ENCODE measurements around the gene GNAO1.

Gene GNAO1

DNA sequence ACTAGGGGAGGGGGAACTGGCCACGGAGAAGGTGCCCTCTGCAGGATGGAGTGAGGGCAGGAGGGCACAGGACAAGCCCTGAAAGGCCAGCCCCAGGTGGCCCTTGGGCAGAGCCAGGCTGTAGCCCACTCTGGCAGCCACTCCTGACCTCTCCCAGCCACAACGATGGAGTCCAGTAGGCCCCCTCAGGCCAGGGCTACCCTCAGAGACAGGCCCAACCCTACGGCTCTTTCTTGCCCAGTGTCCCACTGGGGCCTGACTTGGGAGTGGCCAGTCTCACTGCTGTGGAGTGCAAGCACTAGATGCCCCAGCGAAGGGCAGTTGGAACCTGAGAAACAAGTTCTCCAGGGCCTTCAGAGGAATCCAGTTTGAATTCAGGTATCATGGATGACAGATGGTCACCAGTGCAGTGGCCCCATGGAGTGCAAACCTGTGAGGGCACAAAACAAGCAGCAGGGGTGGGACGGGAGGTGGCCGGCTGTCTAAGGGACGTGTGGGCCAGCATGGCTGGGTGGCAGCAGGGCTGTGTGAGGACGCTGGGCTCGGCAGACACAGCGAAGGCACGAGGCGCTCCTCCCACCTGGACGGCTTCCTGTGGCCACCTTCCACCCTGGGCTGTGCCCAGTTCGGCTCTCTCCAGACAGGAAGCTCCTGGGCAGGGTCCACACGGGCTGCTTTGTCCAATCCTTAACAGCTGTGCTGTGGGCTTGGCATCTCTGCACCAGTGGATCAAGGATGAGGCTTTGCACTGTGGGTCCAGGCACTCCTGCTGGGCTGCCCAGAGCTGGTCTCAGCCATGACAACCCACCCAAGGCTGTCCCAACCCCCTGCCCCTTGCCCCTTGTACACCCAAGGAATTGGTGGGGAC is 162.0 kb downstream of the GNAO1 start:
- no peak for DNase-seq

DNA sequence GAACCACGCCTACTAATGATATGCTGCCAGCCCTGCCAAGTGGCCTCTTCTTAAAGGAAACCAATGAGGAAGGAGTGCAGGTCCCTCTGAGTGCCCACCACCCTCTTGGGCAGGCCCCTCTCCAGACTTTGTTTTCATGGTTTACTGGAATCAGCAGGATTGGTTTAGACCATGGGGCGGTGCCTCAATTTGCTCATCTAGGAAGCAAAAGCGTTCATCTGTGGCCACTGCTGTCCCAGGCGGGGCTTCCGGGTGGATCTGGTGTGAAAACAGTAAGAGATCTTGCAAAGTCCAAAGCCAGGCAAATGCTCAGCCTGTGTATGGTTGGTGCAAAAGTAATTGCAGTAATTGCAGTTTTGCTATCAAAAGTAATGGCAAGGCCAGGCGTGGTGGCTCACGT is 162.7 kb downstream of the GNAO1 start:
- no peak for DNase-seq

DNA sequence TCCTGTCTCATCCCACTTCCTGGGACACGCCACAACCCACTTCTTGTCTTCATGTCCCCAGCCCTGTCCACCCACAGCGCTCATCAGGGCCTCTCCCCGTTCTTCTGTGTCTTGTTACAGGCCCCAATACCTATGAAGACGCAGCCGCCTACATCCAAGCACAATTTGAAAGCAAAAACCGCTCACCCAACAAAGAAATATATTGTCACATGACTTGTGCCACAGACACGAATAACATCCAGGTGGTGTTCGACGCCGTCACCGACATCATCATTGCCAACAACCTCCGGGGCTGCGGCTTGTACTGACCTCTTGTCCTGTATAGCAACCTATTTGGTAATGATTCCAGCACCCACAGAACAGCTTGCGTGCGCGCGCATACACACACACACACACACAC is 163.5 kb downstream of the GNAO1 start:
- DNase-seq: no peak

DNA sequence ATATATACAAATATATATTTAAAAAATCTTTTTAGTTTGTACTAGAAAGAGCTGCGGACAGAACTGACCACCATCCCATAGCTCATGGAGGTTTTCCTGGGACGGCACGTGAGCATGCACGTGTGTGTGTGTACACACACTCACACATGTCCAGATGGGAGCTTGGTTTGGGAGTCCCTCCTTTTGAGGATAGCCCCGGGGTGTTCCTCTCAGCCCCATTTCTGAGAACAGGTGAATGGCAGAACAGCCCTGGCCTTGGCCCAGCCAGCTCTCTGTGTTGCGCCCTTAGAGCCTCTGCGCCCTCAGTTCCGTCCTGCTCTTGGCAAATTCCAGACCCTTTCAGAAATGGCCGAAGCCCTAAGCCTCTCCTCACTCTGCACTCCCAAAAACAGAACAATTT is 163.9 kb downstream of the GNAO1 start:
- no peak for DNase-seq

DNA sequence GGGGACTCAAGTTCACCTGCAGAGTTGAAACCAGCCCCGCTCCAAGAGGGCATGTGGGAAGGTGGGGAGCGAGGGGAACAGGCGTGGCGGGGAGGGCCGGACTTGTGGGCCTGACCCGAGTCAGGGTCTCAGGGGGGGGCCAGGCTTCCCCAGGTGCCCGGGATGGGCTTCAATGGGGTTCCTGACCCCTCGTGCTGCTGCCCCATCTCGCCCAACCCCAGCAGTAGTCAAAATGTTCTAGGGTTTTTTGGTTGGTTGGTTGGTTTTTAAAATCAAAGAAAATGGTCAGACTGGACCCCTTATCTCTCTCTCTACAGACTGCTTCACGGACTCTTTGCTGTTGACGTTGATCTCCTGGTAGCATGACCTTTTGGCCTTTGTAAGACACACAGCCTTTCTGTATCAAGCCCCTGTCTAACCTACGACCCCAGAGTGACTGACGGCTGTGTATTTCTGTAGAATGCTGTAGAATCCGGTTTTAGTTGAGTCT is 164.5 kb downstream of the GNAO1 start:
- no peak for DNase-seq

DNA sequence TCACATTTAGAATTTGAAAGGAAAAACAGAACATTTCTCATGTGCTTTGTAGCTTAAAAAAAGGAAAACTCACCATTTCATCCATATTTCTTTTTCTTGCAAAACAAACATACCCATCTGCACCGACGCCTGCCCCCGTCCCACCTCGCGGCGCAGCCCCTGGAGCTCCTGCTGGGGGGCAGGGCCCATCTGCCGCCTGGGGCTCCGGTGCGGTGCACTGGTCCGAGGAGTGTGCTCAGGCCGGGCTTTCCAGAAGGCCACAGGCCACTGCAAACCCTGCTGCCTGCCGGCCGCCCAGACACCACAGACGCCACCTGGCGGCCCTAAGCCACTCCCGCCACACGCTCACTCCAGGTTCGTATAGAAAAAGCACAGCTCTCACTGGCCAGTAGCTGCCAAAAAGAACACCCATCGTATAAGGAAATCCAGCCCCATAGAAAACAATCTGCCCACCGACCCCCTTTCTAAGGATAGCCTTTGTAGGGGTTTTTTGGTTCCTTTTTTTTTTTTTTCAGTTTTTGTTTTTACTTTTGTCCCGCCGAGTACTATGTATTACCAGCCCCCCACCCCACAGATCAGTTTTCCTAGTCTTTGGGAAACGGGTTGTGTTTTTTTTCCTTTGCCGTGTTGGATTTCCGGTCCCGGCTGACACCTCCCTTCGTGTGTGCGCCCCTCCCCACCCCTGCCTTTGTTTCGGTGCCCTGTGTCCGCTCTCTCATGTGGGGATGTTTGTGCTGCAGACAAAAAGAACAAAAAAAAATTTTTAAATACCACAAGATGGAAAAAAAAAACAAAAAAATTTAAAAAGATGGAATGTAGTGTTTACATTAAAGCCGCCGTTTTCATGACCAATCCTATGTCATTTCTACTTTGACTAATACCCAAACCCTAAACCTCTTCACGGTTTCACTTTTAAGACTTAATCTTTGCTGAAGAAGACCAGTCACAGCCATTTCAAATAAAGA is 165.3 kb downstream of the GNAO1 start:
- DNase-seq: peak; percentile 44

DNA sequence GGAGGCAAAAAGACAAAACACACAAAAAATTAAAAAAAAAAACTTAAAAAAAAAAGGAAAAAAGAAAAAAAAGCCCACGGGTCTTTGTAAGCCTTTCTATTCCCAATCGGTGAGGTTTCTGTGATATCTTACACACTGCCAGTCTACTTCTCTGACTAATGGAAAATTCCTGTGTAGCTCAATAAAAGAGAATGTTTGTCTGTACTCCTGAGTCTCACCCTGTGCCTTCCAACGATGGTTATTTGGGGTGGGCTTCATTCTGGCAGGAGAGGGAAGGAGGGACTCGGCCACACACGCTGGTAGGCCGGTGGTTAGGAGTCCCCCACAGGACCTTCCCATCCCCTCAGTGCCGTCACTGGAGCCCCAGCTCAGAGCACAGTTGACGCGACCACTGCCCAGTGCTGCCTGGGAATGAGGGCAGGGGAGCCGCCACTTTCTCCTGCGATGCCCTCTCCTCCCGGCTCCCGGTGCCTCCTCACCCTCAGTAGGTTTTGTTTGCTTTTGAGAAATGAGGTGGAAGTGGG is 166.0 kb downstream of the GNAO1 start:
- no peak for DNase-seq

DNA sequence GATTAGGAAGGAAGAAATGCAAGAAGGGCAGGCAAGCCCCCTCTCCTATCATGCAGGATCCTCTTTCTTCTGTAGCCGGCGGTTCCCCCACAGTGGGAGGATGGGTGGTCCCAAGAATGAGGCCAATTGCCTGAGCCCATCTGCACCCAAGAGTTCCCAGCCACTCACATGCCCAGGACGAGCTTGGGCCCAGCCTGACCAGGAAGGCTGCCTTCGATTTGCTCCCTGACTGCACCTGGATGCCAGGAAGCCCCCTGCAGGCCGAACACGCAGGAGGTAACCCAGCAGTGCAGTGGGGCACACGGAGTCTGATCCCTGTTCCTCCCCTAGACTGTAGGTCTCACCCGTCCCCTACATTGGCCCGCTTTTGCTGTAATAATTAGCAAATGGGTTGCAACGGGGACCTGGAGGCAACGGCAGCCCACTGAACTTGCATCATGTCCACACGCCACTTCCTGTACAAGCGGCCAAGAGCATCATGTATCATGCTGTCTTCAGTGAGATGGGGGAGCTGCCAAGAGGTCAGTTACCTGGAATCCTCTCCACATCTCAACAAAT is 166.6 kb downstream of the GNAO1 start:
- no peak for DNase-seq

DNA sequence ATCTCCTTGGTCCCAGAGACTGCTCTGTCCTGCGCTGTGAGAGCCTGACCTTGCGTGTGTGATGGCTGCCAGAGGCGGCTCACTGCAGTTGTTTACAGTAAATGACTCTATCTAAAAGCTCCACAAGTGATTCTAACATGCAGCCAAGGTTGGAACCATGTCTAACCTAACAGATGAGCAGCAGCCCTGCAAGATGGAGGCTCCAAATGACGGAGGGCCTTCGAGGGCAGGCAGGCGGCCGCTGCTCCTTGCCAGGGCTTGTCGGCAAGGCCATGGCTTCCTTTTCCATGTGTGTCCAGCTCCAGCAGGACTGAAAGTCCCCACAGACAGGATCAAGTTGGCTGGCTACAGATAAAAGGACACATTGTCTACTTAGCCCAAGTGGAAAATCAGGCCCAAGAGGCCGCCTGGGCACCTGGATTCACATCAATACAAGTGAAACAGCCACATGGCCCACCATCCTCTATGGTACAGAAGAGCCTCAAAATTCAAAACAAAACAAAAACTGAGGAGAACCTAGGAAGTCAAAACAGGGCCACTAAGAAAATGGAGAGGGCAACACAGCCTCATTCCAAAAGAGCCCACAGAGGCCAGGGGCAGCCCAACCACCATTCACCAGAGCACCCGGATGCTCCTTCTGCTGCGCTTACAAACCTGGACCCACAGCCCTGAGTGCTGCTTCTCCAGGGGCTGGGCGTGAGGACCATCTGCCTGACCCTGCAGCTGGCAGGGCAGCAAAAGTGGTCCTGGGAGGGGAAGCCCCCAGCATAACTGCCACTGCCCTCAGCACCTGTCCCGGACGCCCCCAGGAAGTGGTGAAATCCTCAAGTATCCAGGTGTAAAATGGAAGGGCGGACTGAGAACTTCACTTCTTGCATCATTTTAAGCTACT is 169.1 kb downstream of the GNAO1 start:
- DNase-seq: no peak

DNA sequence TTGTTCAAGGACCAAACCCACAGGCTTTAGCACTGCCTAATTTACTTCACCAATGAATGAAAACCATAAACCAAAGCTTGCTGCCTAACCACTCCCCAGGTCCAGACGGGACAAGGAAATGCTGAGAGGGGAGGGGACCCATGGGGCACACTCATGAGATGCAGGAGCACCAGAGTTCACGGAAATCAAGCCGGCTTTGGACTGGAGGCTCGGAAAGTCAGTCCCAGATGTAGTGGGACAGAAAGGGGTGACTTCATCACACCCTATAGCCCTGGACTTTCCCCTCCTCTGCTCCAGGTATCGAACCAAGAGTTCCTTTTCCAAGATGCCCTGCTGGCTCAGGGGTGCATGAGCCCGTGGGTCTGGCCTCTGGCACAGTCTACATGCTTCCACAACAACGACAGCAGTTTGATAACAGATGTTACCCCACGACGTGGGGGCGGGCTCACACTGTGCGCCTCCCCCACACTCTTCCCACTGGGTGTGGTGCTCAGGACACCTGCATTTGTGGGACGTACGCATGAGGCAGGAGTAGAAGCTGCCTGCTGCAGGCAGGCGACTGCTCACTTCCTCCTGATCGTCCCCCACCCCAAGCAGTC is 170.9 kb downstream of the GNAO1 start:
- DNase-seq: no peak

DNA sequence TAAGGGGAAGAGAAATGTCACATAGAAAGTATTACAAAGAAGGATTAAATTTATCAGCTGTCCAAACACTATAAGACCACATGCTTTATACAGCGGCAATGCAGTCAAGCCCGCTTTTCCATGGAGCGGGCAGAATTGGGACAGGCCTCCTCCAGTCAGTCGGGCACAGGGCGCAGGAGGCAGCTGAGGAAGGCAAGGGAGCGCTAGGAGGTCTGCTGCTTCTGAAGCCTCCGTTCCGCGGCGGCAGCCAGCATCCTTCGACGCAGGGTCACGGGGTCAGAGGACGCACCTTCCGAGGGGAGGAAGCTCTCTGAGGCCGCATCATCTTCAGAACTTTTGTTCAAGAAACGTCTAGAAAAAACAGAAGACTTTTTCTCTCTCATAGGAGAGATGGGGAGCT is 171.4 kb downstream of the GNAO1 start:
- no peak for DNase-seq

DNA sequence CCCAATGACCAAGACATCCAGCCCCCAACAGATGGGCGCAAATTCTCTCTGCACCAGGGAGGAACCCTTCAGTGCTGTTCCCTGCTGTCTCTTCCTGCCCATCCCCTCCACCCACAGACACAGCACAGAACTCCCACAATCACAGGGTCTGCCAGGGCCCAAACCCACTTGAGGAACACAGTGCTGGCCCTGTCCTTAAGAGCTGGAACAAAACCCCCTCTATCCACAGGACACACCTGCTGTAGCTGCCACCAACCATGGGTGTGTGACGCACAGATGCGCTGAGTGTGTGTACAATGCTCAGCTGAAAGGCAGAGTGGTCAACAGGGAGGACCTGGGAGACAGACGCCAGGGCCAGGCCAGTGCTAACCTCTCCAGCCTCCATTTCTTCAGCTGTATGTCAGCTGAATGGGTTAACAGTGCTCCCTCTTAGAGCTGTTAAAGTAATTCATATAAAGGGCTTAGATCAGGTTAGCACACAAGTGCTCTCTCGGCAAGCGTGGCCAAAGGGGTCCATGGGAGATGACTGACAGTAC is 172.0 kb downstream of the GNAO1 start:
- no peak for DNase-seq

DNA sequence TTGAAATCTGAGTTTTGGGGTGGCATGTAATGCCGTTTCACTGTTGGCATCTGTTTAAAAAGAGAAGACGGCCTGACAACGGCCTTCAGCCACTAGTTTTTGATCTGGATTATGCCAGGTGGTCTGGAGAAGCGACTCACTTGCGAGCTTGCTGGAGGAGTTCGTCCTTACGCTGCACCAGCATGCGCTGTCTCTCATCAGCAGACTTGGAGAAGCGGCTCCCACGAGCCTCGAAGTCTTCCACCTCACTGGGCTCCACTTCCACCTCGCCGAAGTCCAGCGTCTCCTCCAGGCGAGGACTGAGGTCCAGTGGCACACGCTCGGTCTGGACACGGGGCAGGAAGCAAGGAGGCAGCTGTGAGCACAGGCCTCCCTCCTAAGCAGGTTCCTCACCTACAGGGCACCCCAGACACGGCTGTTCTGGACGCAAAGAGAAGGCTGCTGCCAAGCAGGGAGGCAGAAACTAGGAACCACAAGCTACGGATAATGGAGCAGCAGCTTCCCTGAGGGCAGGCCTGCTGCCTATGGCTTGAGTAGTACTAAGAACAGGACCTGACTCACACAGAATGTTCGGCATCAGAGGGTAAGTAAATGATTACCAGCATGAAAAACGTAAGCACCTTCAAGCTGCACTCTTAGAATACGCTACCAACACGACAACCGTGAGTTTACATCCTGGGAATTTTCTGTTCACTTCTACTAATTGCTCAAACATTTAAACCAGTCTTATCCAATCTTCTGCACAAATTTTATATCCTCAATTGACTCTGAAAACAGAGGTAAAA is 172.7 kb downstream of the GNAO1 start:
- DNase-seq: no peak

DNA sequence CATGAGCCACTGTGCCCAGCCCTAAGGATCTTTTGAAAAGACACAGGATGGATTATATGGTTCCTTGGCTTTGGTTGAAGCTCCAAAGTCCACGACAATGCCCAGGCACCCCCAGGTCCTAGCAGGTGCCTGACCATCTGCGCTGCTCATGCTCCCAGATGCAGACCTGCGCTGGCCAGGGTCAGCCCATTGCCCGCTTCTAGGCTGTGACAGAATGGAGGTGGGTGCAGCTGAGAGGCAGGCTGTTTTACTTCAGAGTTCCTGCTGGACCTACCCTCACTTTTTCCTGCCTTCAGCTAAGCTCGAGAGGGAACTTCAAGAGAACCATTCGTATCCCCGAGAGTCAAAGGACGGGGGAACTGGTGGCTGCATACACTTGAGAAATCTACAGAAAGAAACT is 173.6 kb downstream of the GNAO1 start:
- DNase-seq: no peak

DNA sequence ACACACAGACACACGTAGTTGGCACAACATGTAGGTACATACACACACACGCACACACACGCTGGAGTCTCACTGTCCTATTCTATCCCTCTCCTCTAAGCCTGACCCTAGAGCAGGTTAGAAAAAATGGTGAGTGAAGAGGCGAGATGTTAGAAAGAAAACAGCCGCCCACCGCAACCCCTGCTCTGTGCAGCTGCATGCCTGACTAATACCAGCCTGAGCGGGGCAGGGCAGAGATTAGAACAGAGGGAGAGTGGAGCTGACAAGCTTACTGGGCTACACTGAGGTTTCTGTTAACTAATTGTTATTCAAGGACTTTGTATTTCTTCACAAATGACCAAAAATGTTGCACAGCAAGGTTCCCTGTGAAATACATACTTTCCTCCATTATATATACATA is 174.3 kb downstream of the GNAO1 start:
- no peak for DNase-seq

DNA sequence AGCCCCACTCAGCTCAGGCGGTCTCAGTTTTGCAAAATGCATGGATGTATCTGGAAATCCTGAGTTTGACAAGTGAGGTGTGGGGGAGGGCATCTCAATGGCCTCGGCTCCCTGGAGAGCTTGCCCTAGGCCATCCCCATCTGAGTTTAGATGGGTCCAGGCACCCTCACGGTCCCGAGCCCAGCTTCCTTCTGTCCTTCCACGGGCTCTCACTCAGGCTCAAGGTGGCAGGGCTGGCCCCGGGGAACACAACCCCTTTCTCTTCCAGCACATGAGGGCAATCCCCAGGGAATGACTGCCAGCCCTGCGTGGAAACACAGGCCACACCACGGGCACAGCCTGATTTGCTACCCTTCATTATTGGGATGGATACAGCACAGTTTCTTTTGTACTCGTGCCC is 175.7 kb downstream of the GNAO1 start:
- DNase-seq: no peak

DNA sequence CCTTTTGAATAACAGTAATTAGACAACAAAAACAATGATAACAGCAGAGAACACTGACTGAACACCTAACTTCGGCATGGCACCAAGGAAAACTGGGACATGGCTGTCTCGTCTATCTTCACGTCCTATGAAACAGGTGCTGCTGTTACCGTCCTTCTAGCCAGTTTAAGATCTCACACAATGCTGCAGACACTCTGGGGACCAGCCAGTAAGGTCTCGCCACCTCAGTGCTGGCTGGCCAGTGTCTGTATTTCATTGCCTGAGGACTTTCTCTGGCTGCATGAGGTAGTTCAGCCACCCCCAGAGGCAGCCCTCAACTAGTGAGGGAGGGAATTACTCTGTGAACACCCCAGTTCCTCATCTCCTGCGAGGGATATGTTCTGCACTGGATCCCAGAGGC is 176.5 kb downstream of the GNAO1 start:
- DNase-seq: no peak

DNA sequence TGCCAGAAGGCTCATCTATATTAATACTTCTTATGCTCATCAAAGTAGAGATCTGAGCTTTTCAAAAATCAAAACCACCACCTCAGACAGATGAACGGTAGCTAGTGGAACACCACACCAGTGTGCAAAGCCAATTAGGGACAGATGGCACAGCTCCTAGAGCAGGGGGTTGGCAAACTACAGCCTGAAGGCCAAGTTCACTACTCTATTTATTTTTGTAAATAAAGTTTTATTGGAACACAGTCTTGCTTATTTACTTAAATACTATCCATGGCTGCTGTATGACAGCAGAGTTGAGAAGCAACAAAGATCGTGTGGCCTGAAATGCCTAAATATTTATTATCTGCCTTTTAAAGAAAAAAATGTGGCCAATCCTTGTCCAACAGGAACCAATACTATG is 177.3 kb downstream of the GNAO1 start:
- DNase-seq: no peak

DNA sequence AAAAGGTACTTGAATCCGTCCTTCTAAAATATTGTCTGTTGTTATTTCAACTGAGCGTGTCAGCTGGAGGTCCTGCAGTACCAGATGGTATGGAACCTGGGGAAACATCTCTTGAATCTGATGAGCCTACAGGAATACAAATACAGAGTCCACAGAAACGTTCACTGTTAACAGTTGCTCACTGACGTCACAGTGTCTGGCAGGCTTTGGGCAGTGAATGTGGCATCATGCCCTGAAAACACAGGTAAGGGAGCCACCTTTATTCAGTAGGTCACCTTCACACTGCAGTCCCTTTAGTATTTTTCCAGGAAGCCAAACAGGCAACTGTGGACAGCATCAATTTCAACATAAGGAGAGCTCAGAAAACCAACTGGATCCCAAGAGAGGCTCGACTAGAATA is 177.9 kb downstream of the GNAO1 start:
- DNase-seq: no peak

DNA sequence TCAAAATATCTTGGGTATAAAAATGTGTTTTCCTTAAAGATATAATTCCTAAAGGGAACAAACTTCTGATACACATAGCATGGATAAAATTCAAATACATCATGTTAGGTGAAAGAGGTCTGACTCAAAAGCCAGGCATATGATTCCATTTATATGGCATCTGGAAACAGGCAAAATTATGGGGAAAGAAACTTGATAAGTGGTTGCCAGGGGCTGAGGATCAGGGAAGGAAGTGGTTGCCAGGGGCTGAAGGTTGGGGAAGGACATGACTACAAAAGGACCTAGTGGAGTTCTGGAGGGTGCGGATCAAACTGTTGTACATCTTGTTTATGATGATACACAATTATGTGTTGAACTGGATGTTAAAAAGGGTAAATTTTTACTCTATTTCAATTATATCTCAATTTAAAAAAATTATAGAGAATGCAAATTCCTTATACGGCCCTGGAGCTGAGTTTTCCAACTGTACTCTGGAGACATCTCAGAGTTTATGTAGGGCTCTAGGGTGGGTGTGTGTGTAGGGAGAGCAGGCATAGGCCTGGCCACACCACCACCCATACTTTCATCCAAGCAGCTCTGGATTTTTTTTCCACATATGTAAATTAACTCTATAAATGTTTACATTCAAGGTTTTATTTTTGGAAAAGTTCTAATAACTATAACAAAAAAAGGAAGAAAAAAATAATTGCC is 179.0 kb downstream of the GNAO1 start:
- no peak for DNase-seq
